ENCODE results near the gene CCDC154.

The CCDC154 gene

GRCh38 chr16:1452530-1452929 is 8.2 kb upstream of the CCDC154 start:
- no peak for DNase-seq (ENCODE audit: extremely low spot score)
- ChIA-PET CTCF (no interaction called here), POLR2A (no interaction called here)
- TF ChIP-seq SP1 (IDR thresholded peaks at IDR 0.05) (no peak), TARDBP (IDR thresholded peaks at IDR 0.05) (no peak), ELF4 (IDR thresholded peaks at IDR 0.05) (no peak), FOXK2 (IDR thresholded peaks at IDR 0.05) (no peak), FOXA1 (IDR thresholded peaks at IDR 0.05) (no peak), NFRKB (IDR thresholded peaks at IDR 0.05) (no peak)

DNA sequence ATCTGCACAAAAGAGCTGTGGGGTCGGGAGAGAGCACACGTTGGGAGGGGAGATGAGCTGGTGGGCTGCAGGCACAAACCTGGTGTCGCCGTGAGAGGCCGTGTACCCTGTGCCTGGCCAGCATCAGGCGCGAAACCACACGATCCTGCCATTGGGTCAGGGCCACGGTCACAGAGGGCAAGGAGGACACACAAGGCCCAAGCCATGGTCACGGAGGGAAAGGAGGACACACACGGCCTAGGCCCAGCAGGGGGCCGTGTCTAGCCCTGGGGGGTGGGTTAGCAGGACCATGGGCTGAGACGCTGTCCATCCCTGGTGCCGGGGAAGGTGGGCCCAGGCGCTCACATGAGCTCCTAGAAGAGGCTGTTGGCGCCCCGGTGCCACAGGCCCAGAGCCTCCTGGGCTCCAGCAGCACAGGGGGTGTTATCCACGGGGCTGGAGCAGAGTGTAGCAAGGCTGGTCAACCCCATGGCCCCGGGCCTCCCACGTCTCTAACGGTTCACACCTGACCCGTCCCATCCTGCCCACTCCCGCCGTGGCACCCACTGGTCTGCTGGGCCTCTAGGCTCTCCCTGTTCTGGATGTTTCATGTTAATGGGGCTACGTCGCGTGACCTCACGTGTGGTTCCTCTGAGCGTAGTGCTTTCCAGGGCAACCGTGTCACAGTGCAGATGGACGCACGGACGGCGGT is 7.5 kb upstream of the CCDC154 start:
- TF ChIP-seq HDGF (IDR thresholded peaks at IDR 0.05; ENCODE audit: borderline replicate concordance) (no peak), ZNF384 (IDR thresholded peaks at IDR 0.05) (no peak), CTBP1 (IDR thresholded peaks at IDR 0.05; ENCODE audit: borderline replicate concordance) (no peak), FOXK2 (IDR thresholded peaks at IDR 0.05) (no peak), NFRKB (IDR thresholded peaks at IDR 0.05) (no peak), ELF4 (IDR thresholded peaks at IDR 0.05) (no peak)
- ChIA-PET POLR2A (no interaction called here), CTCF (no interaction called here)
- no peak for DNase-seq (ENCODE audit: extremely low spot score)

DNA sequence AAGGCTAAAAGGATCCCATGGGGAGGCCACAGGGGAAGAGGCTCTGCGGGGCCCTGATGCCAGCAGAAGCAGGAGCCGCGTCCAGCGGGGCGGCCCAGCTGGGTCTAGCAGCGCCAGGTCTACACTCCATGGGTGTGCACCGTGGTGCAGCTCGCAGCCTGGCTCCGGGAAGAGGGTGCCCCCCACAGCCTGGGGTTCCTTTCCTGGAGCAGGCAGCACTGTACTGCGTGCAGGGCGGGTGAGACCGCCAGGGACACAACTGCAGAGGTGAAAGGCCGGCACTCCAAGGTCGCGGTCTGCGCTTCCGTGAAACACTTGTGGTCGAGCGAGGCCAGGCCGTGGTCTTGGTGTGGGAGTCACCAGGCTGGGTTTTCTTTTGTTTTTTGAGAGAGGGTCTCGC is 6.5 kb upstream of the CCDC154 start:
- no peak for DNase-seq (ENCODE audit: extremely low spot score)
- POLR2A ChIA-PET = interaction anchor here (0.8 kb wide), 1 partner anchor 27 kb away, joined by 3 read pairs; no protein-coding TSS in a partner anchor
- CTCF ChIA-PET = no interaction called here
- TF ChIP-seq, protein P1, sequence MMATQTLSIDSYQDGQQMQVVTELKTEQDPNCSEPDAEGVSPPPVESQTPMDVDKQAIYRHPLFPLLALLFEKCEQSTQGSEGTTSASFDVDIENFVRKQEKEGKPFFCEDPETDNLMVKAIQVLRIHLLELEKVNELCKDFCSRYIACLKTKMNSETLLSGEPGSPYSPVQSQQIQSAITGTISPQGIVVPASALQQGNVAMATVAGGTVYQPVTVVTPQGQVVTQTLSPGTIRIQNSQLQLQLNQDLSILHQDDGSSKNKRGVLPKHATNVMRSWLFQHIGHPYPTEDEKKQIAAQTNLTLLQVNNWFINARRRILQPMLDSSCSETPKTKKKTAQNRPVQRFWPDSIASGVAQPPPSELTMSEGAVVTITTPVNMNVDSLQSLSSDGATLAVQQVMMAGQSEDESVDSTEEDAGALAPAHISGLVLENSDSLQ (IDR thresholded peaks at IDR 0.05) = no peak
- TF ChIP-seq CTBP1 (IDR thresholded peaks at IDR 0.05; ENCODE audit: borderline replicate concordance) = no peak
- TF ChIP-seq FOXM1 (IDR thresholded peaks at IDR 0.05; ENCODE audit: borderline replicate concordance) = no peak
- TF ChIP-seq NFRKB (IDR thresholded peaks at IDR 0.05) = no peak
- TF ChIP-seq FOXA1 (IDR thresholded peaks at IDR 0.05) = no peak
- no peak for TF ChIP-seq TARDBP (IDR thresholded peaks at IDR 0.05)
- TF ChIP-seq SUZ12 (IDR thresholded peaks at IDR 0.05) = no peak
- TF ChIP-seq ARNT (IDR thresholded peaks at IDR 0.05) = no peak
- no peak for TF ChIP-seq ELF4 (IDR thresholded peaks at IDR 0.05)
- TF ChIP-seq HDGF (IDR thresholded peaks at IDR 0.05; ENCODE audit: borderline replicate concordance) = no peak
- TF ChIP-seq L3MBTL2 (conservative IDR thresholded peaks at IDR 0.05) = no peak
- TF ChIP-seq SP1 (IDR thresholded peaks at IDR 0.05) = no peak
- TF ChIP-seq FOXK2 (IDR thresholded peaks at IDR 0.05) = no peak
- TF ChIP-seq BHLHE40 (IDR thresholded peaks at IDR 0.05; ENCODE audit: borderline replicate concordance) = no peak
- no peak for TF ChIP-seq LEF1 (IDR thresholded peaks at IDR 0.05; ENCODE audit: borderline replicate concordance)
- TF ChIP-seq ZNF384 (IDR thresholded peaks at IDR 0.05) = no peak

- peak; percentile 37 for DNase-seq (ENCODE audit: extremely low spot score)
- TF ChIP-seq ZNF384 (IDR thresholded peaks at IDR 0.05) (no peak), NFRKB (IDR thresholded peaks at IDR 0.05) (no peak), HDGF (IDR thresholded peaks at IDR 0.05; ENCODE audit: borderline replicate concordance) (no peak), FOXA1 (IDR thresholded peaks at IDR 0.05) (no peak)
- ChIA-PET POLR2A (no interaction called here), CTCF (no interaction called here)
Observed at GRCh38 chr16:1450218-1450617, 5.9 kb upstream of the CCDC154 start.

- TF ChIP-seq, protein P1 (IDR thresholded peaks at IDR 0.05) = no peak
- TF ChIP-seq SUZ12 (IDR thresholded peaks at IDR 0.05) (no peak), NFRKB (IDR thresholded peaks at IDR 0.05) (no peak), ARNT (IDR thresholded peaks at IDR 0.05) (no peak), FOXA1 (IDR thresholded peaks at IDR 0.05) (no peak), ZNF384 (IDR thresholded peaks at IDR 0.05) (no peak), SP1 (IDR thresholded peaks at IDR 0.05) (no peak), ELF4 (IDR thresholded peaks at IDR 0.05) (no peak)
- POLR2A ChIA-PET = no interaction called here
Observed at GRCh38 chr16:1449201-1449788, 4.9 kb upstream of the CCDC154 start.

GRCh38 chr16:1448536-1449116 is 4.3 kb upstream of the CCDC154 start:
- ChIA-PET POLR2A (no interaction called here), CTCF (no interaction called here)
- no peak for DNase-seq (ENCODE audit: extremely low spot score)
- no peak for TF ChIP-seq FOXA1 (IDR thresholded peaks at IDR 0.05)
- TF ChIP-seq ZNF384 (IDR thresholded peaks at IDR 0.05) = no peak
- no peak for TF ChIP-seq SUZ12 (IDR thresholded peaks at IDR 0.05)
- TF ChIP-seq FOXM1 (IDR thresholded peaks at IDR 0.05; ENCODE audit: borderline replicate concordance) = no peak
- no peak for TF ChIP-seq ELF4 (IDR thresholded peaks at IDR 0.05)
- TF ChIP-seq NFRKB (IDR thresholded peaks at IDR 0.05) = no peak
- no peak for TF ChIP-seq ARNT (IDR thresholded peaks at IDR 0.05)

More at GRCh38 chr16:1449201-1449788, 4.9 kb upstream of the CCDC154 start:
- DNase-seq (ENCODE audit: extremely low spot score) = no peak
- CTCF ChIA-PET = no interaction called here

- no peak for DNase-seq (ENCODE audit: extremely low spot score)
- POLR2A ChIA-PET = no interaction called here
- TF ChIP-seq SUZ12 (IDR thresholded peaks at IDR 0.05) (no peak), NFRKB (IDR thresholded peaks at IDR 0.05) (no peak), HDGF (IDR thresholded peaks at IDR 0.05; ENCODE audit: borderline replicate concordance) (no peak), L3MBTL2 (conservative IDR thresholded peaks at IDR 0.05) (no peak), LEF1 (IDR thresholded peaks at IDR 0.05; ENCODE audit: borderline replicate concordance) (no peak), FOXM1 (IDR thresholded peaks at IDR 0.05; ENCODE audit: borderline replicate concordance) (no peak), SP1 (IDR thresholded peaks at IDR 0.05) (no peak), TARDBP (IDR thresholded peaks at IDR 0.05) (no peak), ZNF384 (IDR thresholded peaks at IDR 0.05) (no peak), ELF4 (IDR thresholded peaks at IDR 0.05) (no peak), FOXA1 (IDR thresholded peaks at IDR 0.05) (no peak), BHLHE40 (IDR thresholded peaks at IDR 0.05; ENCODE audit: borderline replicate concordance) (no peak)
- CTCF ChIA-PET = no interaction called here
Observed at GRCh38 chr16:1447965-1448364, 3.6 kb upstream of the CCDC154 start.

Measured in HEK293T (cell line).